GM23338 (cell line): ENCODE measurements around the gene ADCY3. TPM values are rescaled to one million over a fixed set of nuclear protein-coding genes. Genes with fewer than 3 reads are reported as not detected.
A peak's percentile ranks its signal among the peaks of the same experiment; 100 is the strongest.

Source experiments
- ATAC-seq: fragments of 200-7000 bp; cut with Tn5 transposase; 3 replicates; pipeline ENCODE4 v1.9.1; 2020
- DNase-seq: peaks from one replicate; pipeline ENCODE4 v3.0.0-alpha.2; 2015; ENCODE audit warnings: low spot score
- H2AFZ ChIP-seq: fragments of 200-600 bp; sonication (generic); 2 replicates; pipeline ENCODE4 v1.8.0; 2016; ENCODE audit warnings: antibody characterized with exemption, mild to moderate bottlenecking, moderate library complexity
- H3F3A ChIP-seq: fragments of 200-600 bp; sonication (generic); replicated peaks from 2 replicates; pipeline ENCODE4 v1.8.0; 2017; ENCODE audit warnings: antibody characterized with exemption, mixed run types, low read depth
- H3K27ac ChIP-seq: fragments of 200-600 bp; sonication (generic); 2 replicates; pipeline ENCODE4 v1.6.1; 2016; ENCODE audit warnings: low read depth
- H3K27me3 ChIP-seq: fragments of 200-600 bp; sonication (generic); 2 replicates; pipeline ENCODE4 v1.8.0; 2016; ENCODE audit warnings: mild to moderate bottlenecking, mixed run types, moderate library complexity; ENCODE audit not compliant: insufficient read depth
- H3K36me3 ChIP-seq: fragments of 200-600 bp; sonication (generic); 2 replicates; pipeline ENCODE4 v1.8.0; 2016; ENCODE audit warnings: mild to moderate bottlenecking; ENCODE audit not compliant: insufficient read depth
- H3K4me1 ChIP-seq: fragments of 200-600 bp; sonication (generic); 2 replicates; pipeline ENCODE4 v1.8.0; 2016; ENCODE audit warnings: mild to moderate bottlenecking, moderate library complexity; ENCODE audit not compliant: insufficient read depth
- H3K4me2 ChIP-seq: fragments of 200-600 bp; sonication (generic); 2 replicates; pipeline ENCODE4 v1.7.1; 2017; ENCODE audit warnings: mixed run types
- H3K4me3 ChIP-seq: fragments of 200-600 bp; sonication (generic); 2 replicates; pipeline ENCODE4 v1.6.1; 2016; ENCODE audit warnings: mixed run types
- H3K79me2 ChIP-seq: fragments of 200-600 bp; sonication (generic); replicated peaks from 2 replicates; pipeline ENCODE4 v1.8.0; 2017; ENCODE audit warnings: mild to moderate bottlenecking; ENCODE audit not compliant: insufficient read depth
- H3K9me2 ChIP-seq: fragments of 200-600 bp; sonication (generic); 2 replicates; pipeline ENCODE4 v1.8.0; 2017; ENCODE audit not compliant: insufficient read depth
- H4K20me1 ChIP-seq: fragments of 200-600 bp; sonication (generic); replicated peaks from 2 replicates; pipeline ENCODE4 v1.8.0; 2017; ENCODE audit warnings: mild to moderate bottlenecking; ENCODE audit not compliant: insufficient read depth
- H3K27ac Mint-ChIP-seq: 2 replicates; pipeline ENCODE4 v1.8.0; 2020; ENCODE audit warnings: inconsistent platforms, mild to moderate bottlenecking, moderate library complexity, mixed read lengths
- H3K27me3 Mint-ChIP-seq: 3 replicates; pipeline ENCODE4 v1.8.0; 2022; ENCODE audit warnings: low read depth, mild to moderate bottlenecking, moderate library complexity, mixed read lengths, inconsistent platforms; ENCODE audit not compliant: insufficient read depth, poor library complexity
- H3K36me3 Mint-ChIP-seq: 3 replicates; pipeline ENCODE4 v1.8.0; 2021; ENCODE audit warnings: low read depth, mild to moderate bottlenecking, inconsistent platforms, moderate library complexity, mixed read lengths
- H3K4me1 Mint-ChIP-seq: 3 replicates; pipeline ENCODE4 v1.8.0; 2020; ENCODE audit warnings: mild to moderate bottlenecking, inconsistent platforms, mixed read lengths
- H3K4me3 Mint-ChIP-seq: 3 replicates; pipeline ENCODE4 v1.8.0; 2021; ENCODE audit warnings: moderate library complexity, mild to moderate bottlenecking, inconsistent platforms, mixed read lengths
- H3K9me3 Mint-ChIP-seq: 3 replicates; pipeline ENCODE4 v1.8.0; 2020; ENCODE audit warnings: moderate library complexity, mild to moderate bottlenecking, inconsistent platforms, mixed read lengths
- CTCF ChIP-seq, 2 experiments: fragments of 200-600 bp in 1 of 2; sonication (generic) in 1 of 2; conservative IDR thresholded peaks; 2 replicates each; pipeline versions ENCODE4 v1.5.1 to v1.6.1; 2016 to 2017; ENCODE audit warnings: antibody characterized with exemption in 2 of 2, low read depth in 2 of 2, mild to moderate bottlenecking in 2 of 2, moderate library complexity in 1 of 2
- EZH2phosphoT487 ChIP-seq: fragments of 200-600 bp; sonication (generic); IDR thresholded peaks from one replicate; pipeline ENCODE4 v1.8.1; 2018; ENCODE audit warnings: antibody characterized with exemption; ENCODE audit not compliant: unreplicated experiment
- POLR2AphosphoS5 ChIP-seq: IDR thresholded peaks from 2 replicates; pipeline ENCODE4 v1.6.1; 2016; ENCODE audit warnings: antibody characterized with exemption, low read depth
- REST ChIP-seq: IDR thresholded peaks from one replicate; pipeline ENCODE4 v1.6.1; 2018; ENCODE audit warnings: antibody characterized with exemption; ENCODE audit not compliant: unreplicated experiment
- ZNF331 ChIP-seq: fragments of 250-450 bp; sonication (Bioruptor Pico); IDR thresholded peaks from 2 replicates; pipeline ENCODE4 v1.5.0; 2020; ENCODE audit warnings: low read depth, mild to moderate bottlenecking, moderate library complexity
- polyA plus RNA-seq: library from polyadenylated mRNA; unstranded; fragments of >200 nt; fragmentation: Nextera tagmentation; extraction: Ambion mirVana; gene quantifications from 2 replicates; pipeline ENCODE4 v1.2.1, GENCODE V29; 2016
- total RNA-seq: library from RNA; depleted of rRNA; stranded (reverse); fragments of >200 nt; shearing (Covaris generic); gene quantifications from 2 replicates; pipeline ENCODE4 v1.2.3, GENCODE V29; 2014

ADCY3 gene
- total and polyA plus RNA-seq, 2 experiments from 2014 or later = 9.7 to 32.4 TPM

GRCh38 chr2:24883946-24884345 is 36.1 kb downstream of the ADCY3 start:
- no peaks in the 10 kb centered on the region for H3K27me3 ChIP-seq
- H3K36me3 ChIP-seq = no peaks in the 10 kb centered on the region
- Mint-ChIP-seq H3K27me3 (peaks cover 4% of the 10 kb centered on the region), H3K9me3 (no peaks in the 10 kb centered on the region), H3K4me3 (no peak overlapping the region), H3K27ac (peak overlapping the region; percentile 61), H3K36me3 (no peaks in the 10 kb centered on the region; the same call in 2 of the 3 replicates), H3K4me1 (peaks cover 18% of the 10 kb centered on the region)
- H3K4me1 ChIP-seq = no peaks in the 10 kb centered on the region
- no peak for TF ChIP-seq POLR2AphosphoS5
- TF ChIP-seq REST = no peak
- TF ChIP-seq ZNF331 = no peak
- TF ChIP-seq CTCF (conservative IDR thresholded peaks at IDR 0.05; ENCODE audit: low read depth in 2 of 2) = no peak
- no peaks in the 10 kb centered on the region for H3K79me2 ChIP-seq
- H2AFZ ChIP-seq = no peak overlapping the region
- no peak overlapping the region for H3K4me3 ChIP-seq
- no peaks in the 10 kb centered on the region; the same call in 1 of the 2 replicates for H3K9me2 ChIP-seq
- H3F3A ChIP-seq = no peaks in the 10 kb centered on the region
- no peak overlapping the region for H3K4me2 ChIP-seq
- H4K20me1 ChIP-seq = no peaks in the 10 kb centered on the region; the same call in 1 of the 2 replicates
- DNase-seq (no peak), ATAC-seq (no peak)
- no peak overlapping the region for H3K27ac ChIP-seq

- no peak overlapping the region for H3K4me2 ChIP-seq
- no peaks in the 10 kb centered on the region for H3K4me1 ChIP-seq
- ATAC-seq = peak; percentile 67
- H4K20me1 ChIP-seq = no peaks in the 10 kb centered on the region; the same call in 1 of the 2 replicates
- no peak overlapping the region for H3K4me3 Mint-ChIP-seq
- no peaks in the 10 kb centered on the region for H3K9me3 Mint-ChIP-seq
- H2AFZ ChIP-seq = no peak overlapping the region
- no peak overlapping the region for H3K27ac Mint-ChIP-seq
- H3K79me2 ChIP-seq = no peaks in the 10 kb centered on the region
- H3K4me1 Mint-ChIP-seq = peaks cover 16% of the 10 kb centered on the region
- no peak overlapping the region for H3K4me3 ChIP-seq
- H3F3A ChIP-seq = no peaks in the 10 kb centered on the region
- TF ChIP-seq EZH2phosphoT487 (no peak), CTCF (conservative IDR thresholded peaks at IDR 0.05; ENCODE audit: low read depth in 2 of 2) (peak; percentile 47 to 50)
- no peaks in the 10 kb centered on the region; the same call in 1 of the 2 replicates for H3K9me2 ChIP-seq
- H3K36me3 Mint-ChIP-seq = no peaks in the 10 kb centered on the region; the same call in 2 of the 3 replicates
- DNase-seq = peak; percentile 45
- H3K27me3 ChIP-seq = no peaks in the 10 kb centered on the region
- H3K27me3 Mint-ChIP-seq = peaks cover 4% of the 10 kb centered on the region
- no peak overlapping the region; the same call in 1 of the 2 replicates for H3K27ac ChIP-seq
- H3K36me3 ChIP-seq = no peaks in the 10 kb centered on the region
Measured at GRCh38 chr2:24881623-24882022, 38.4 kb downstream of the ADCY3 start.
